ENCODE measurements around the gene DAPK1.

GRCh38 chr9:87451149-87451548 is 46.5 kb upstream of the DAPK1 start:
- TF ChIP-seq POLR2A (IDR thresholded peaks at IDR 0.05) (no peak), EP300 (IDR thresholded peaks at IDR 0.05; ENCODE audit: low read depth) (no peak), POLR2AphosphoS5 (IDR thresholded peaks at IDR 0.05) (no peak)
- TF ChIP-seq, protein P1, sequence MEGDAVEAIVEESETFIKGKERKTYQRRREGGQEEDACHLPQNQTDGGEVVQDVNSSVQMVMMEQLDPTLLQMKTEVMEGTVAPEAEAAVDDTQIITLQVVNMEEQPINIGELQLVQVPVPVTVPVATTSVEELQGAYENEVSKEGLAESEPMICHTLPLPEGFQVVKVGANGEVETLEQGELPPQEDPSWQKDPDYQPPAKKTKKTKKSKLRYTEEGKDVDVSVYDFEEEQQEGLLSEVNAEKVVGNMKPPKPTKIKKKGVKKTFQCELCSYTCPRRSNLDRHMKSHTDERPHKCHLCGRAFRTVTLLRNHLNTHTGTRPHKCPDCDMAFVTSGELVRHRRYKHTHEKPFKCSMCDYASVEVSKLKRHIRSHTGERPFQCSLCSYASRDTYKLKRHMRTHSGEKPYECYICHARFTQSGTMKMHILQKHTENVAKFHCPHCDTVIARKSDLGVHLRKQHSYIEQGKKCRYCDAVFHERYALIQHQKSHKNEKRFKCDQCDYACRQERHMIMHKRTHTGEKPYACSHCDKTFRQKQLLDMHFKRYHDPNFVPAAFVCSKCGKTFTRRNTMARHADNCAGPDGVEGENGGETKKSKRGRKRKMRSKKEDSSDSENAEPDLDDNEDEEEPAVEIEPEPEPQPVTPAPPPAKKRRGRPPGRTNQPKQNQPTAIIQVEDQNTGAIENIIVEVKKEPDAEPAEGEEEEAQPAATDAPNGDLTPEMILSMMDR (IDR thresholded peaks at IDR 0.05), result no peak

All from transverse colon (tissue), 4 donors.